DMS 273 (cell line): ENCODE results near the gene GALNT3.

Experiments
- DNase-seq: peaks from one replicate; lab custom pipeline; 2025; ENCODE audit not compliant: unreplicated experiment; lab: John Stamatoyannopoulos, UW

Gene GALNT3

DNA sequence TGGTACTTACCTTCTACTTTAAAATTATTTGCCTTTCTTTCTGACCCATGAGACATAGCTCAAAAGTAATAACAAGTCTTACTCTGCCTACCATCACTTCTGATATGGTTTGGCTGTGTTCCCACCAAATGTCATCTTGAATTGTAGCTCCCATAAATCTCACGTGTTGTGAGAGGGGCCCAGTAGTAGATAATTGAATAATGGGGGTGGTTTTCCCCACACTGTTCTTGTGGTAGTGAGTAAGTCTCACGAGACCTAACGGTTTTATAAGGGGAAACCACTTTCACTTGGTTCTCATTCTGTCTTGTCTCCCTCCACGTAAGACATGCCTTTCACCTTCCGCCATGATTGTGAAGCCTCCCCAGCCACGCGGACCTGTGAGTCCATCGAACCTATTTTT lies 47.5 kb downstream of the GALNT3 start:
- no peak for DNase-seq

DNA sequence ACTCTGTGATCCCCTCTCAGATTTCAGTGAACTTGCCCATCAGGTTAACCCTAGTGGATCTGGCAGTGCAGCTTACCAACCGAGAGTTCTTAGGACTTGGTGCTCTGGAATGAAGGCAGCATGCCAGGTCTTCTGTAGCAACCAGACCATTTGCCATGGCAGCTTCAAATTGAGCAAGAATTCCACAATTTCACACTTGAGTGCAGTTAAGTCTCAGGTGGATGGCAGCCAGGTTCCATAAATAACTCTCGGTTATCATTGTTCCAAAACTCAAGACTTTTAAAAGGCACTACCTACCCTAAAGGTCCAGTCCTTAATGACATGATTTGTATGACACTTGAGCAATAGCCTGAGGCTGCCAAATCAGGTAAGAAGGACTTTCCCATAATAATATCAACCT lies 48.1 kb downstream of the GALNT3 start:
- peak; percentile 29 for DNase-seq

DNA sequence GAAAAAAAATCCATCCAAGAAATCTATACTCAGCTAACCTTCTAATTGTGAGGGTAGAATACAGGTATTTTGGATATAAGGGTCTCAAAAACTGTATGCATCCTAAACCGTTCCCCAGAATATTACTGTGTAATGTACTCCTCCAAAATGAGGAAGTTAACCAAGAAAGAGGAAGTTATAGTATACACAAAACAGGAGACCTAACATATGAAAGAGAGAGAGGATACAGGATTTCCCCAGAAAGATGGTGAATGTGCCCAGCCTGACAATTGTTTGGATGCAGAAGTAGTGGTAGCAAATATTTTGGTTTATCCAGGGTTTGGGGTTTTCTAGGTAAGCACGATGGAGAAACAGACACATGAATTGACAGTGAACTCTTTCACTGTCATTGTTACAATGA lies 50.6 kb downstream of the GALNT3 start:
- no peak for DNase-seq

DNA sequence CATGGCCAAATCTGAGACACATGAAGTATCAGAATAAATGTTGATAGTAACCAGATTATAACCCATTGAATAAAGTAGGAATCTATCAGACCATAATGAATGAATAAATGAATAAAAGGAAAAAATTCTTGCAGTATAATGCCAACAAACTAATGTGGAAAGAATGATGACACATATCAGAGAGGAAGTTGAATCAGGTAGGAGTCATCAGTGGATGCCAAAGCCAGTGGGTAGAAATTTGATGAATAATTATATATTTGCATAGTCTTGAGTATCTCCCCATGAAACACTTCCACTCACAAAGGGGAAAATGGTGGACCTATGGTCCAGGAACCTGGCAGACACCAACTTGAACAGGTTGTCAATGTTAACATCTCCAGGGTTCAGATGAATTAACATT lies 68.6 kb downstream of the GALNT3 start:
- DNase-seq = no peak

DNA sequence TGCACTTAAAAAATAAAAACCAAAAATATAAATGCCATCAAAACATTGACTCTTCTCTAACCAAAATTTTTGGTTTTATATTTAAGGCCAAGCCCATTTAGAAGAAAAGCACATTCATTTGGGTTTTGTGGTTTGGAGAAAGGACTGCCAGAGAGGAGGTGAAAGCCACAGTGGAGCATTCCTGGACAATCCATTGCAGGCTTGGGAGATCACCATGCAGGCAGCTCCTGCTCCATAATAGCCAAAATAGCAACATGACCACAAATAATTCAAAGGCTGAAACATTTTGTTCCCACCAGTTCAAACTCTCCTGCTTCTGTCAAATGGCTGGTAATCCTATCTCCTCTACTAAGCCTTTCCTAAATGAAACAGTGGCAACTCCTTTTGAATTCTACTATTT lies 73.5 kb downstream of the GALNT3 start:
- no peak for DNase-seq

DNA sequence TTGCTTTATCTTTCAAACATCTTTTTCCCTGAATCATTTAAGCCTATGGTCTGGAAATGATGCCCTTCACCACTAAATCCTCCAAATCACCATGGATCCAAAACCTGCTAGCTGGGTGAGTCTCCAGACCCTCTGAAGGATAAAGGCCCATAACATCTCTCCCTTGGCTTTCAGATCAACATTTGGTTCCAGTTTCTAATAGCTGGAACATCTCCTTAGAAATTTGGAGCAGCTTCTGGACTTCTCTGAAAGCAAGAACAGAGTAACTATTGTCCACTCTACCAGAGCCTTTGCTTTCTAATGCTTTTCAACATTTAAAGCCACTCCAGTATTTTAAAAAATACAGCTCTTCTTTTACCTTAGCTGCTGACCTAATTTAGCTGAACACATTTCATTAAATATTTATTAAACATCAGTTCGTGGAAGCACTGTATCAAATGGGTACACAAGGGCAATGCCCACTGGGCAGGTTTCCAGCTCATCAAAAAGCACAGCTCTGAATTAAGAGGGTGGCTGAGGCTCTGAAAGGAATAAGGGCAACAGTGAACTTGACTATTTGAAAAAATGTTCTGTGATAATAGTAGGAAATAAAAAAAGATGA lies 75.3 kb downstream of the GALNT3 start:
- no peak for DNase-seq

DNA sequence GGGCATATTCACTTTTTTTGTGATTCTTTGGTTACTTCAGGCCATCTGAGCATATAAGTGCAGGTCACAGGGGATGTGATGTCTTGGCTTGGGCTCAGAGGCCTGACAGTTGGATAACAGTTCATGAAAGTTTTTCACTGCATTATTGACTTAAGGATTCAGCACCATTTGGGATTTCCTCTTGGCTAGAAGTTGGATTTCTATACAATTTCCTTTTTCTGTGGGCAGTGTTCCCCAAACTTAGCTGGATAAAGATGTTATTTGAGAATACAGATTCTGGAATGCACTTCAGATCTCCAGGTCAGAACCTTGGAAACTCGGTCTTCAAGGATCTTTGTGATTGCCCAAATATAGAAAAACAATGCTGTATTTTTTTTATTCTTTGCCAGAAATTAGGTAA lies 78.0 kb downstream of the GALNT3 start:
- DNase-seq = no peak

DNA sequence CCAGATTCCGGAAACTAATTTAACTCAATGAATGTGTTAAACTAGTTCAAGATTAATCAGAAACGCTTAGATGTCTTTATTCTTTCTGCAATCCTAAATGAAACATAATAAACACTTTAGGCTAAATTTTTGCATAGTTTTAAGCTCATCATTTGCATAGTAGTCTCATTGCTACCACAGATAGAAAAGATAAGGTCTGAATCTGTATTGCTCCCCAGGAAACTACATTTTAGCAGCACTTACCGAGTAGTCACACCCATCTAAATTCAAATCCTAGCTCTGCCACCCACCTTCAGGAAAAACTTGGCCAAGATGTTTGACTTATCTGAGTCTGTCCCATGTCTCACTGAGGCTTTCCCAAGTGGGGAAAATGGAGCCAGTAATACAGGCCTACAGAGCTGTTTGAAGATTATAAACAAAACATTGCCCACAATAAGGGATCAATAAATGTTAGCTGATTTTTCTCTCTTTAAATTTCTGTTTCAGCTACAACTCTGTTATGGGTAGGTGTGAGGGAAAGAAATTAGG lies 87.0 kb downstream of the GALNT3 start:
- DNase-seq = no peak

DNA sequence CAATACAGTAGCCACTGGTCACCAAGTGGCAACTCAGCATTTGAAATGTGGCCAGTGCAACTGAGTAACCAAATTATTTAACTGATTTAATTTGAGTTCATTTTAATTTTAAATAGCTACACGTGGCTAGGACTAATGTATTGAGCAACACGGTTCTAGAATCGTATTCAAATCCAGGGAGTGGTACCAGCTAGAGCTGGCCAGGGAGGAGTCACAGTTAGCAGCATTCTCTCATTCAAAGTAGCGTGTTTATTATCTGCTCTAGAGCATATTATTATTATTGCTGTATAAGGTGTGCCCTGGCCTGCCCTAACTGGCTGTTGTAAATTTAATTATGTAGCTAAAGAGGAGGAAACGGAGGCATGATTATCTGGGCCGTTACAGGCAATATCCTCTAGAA lies 92.9 kb downstream of the GALNT3 start:
- DNase-seq = no peak

DNA sequence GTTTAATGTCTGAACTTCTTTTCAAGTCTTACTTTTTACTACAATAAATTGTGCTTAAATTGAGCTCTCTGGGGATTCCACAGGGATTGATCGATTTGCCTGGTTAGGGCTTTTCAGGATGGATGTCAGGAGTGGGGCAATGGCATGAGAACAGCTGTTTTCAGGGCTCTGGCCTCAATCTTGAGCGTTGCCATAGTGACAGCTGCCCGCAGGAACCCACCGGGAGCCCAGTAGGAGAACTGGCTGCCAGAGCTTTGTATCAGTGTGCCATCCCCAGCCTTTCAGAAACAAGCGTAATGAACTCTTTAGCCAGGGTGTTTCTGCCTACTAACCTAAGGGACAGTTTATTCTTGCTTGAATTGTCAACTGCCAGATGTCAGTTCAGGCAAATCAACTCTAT lies 93.5 kb downstream of the GALNT3 start:
- peak; percentile 32 for DNase-seq

DNA sequence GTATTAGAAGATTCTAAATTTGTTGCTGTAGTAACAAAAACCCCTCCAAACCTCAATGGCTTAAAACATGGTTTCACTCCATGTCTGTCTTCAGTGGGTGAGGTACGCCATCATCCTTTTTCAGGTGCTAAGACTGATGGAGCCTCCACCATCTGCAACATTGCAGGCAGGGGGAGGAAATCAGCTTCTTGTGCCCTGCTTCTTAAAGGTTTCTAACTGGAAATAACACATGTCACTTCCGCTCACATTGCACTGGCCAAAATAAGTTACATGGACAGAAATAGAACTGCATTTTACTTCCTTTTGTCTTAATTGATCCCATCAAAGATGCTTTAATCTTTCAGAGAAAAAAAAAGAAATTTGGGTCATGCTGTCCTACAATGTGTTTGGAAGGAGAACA lies 94.1 kb downstream of the GALNT3 start:
- DNase-seq = no peak

DNA sequence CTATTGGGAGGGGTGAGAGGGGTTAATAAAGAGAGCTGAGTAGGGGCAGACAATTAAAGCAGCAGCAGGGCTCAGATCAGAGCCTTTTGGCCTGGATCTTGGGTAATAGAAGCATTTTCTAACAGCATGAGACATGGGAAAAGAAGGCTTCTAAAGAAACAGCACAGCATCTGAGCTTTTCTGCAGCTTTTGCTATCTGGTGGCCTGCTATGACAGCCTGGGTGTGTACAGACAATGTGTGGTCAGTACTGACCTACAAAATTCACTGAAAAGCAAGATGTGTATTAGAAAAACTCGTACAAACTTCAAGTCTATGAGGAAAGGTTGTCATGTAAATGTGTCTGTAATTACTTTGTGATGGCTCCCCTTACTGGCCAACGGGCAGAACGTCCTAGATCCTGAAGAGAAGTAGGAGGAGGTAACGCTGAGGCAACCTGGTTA lies 95.6 kb downstream of the GALNT3 start:
- DNase-seq = peak; percentile 78

DNA sequence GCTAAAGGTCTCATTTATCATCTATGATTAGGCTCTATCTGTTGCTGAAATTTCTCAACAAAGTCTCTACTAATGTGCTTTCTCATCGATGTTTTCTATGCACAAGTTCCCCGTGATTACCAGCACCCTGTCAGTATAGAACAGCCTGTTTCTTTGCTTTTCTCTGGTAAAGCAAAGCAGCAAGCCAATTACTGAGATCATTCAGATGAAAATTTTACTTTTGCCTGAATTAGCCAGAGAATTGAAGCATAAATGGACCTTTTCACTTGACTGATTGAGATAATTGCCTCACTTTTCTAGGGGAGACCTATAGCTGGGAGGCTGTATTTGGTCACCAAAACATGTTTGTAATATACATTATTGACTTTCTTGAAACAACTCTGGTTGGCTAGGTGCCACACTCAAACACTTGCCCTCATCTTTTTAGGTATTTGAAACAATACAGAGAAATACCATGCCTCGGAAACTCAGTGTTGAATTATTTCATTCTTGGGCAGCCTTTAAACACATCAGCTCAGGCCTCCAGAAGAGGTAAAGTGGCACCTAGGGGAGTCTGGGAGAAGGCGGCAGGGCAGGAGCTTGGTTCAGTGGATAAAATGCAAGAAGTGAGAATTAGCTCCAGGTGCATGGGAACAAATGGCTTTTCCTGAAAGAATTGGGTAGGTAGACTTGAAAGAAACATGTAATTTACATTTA lies 96.2 kb downstream of the GALNT3 start:
- no peak for DNase-seq
